HCT116 (cell line): Measurements from ENCODE around the gene SLC35F3. TPM values are rescaled to one million over a fixed set of nuclear protein-coding genes. Genes with fewer than 3 reads are reported as not detected.
A peak's percentile ranks its signal among the peaks of the same experiment; 100 is the strongest.

ENCODE experiments used
- ATAC-seq: fragments of 200-7000 bp; cut with Tn5 transposase; 2 replicates; pipeline ENCODE4 v1.9.1; 2020; ENCODE audit warnings: mild to moderate bottlenecking, moderate library complexity
- BruUV-seq: library from RNA; stranded (reverse); fragments of 400-500 nt; replicated peaks from 2 replicates; lab custom pipeline; 2021; lab: Mats Ljungman, UMichigan
- CTCF ChIA-PET: fragments of 300-600 bp; sonication (Branson Sonifier 250); formaldehyde crosslinking; loops from one replicate; lab custom pipeline; 2021; ENCODE audit warnings: antibody characterized with exemption; lab: Charles Lee
- POLR2A ChIA-PET: fragments of 300-600, 350-600 bp; sonication (Branson Sonifier 250); formaldehyde crosslinking; loops from one replicate; lab custom pipeline; 2021; ENCODE audit warnings: antibody characterized with exemption; lab: Charles Lee
- RAD21 ChIA-PET, 2 experiments: fragments of 300-600 bp; sonication (Branson Sonifier 250); formaldehyde crosslinking; loops; one replicate each; lab custom pipeline; 2023; ENCODE audit warnings: low total read pairs in 2 of 2; ENCODE audit not compliant: uncharacterized antibody in 2 of 2, unreplicated experiment in 2 of 2, low non-redundant PET in 1 of 2; lab: Charles Lee
- DNase-seq: peaks from one replicate; pipeline ENCODE4 v3.0.0-alpha.2; 2010; ENCODE audit warnings: low read depth, low spot score
- H2AFZ ChIP-seq: fragments of 200-600 bp; shearing (Covaris generic), sonication (generic); 2 replicates; pipeline ENCODE4 v1.6.1; 2017; ENCODE audit warnings: low read depth, mixed run types, mixed read lengths, antibody characterized with exemption, low read length; ENCODE audit not compliant: poor library complexity, severe bottlenecking
- H3K27ac ChIP-seq: 2 replicates; pipeline ENCODE4 v1.5.1; 2012; ENCODE audit warnings: low read depth, low read length
- H3K27me3 ChIP-seq: fragments of 200-600 bp; sonication (generic); 2 replicates; pipeline ENCODE4 v1.6.1; 2016; ENCODE audit warnings: mixed run types, low read length, mixed read lengths; ENCODE audit not compliant: insufficient read depth
- H3K36me3 ChIP-seq, 2 experiments: fragments of 200-500 bp in 1 of 2; fragments of 200-600 bp in 1 of 2; sonication (Bioruptor generic) in 1 of 2; sonication (generic) in 1 of 2; 2 replicates each; pipeline versions ENCODE4 v1.5.1 to v1.6.1; 2014 to 2016; ENCODE audit warnings: low read length in 2 of 2, inconsistent platforms in 1 of 2, mixed read lengths in 1 of 2, mixed run types in 1 of 2; ENCODE audit not compliant: insufficient read depth in 2 of 2, control insufficient read depth in 1 of 2
- H3K4me1 ChIP-seq, 2 experiments: fragments of 200-600 bp in 1 of 2; sonication (generic) in 1 of 2; 2 replicates each; pipeline versions ENCODE4 v1.5.1 to v1.6.1; 2012 to 2017; ENCODE audit warnings: low read length in 2 of 2, inconsistent platforms in 1 of 2, mild to moderate bottlenecking in 1 of 2, mixed read lengths in 1 of 2, mixed run types in 1 of 2, moderate library complexity in 1 of 2; ENCODE audit not compliant: insufficient read depth in 2 of 2, control insufficient read depth in 1 of 2
- H3K4me2 ChIP-seq: fragments of 200-600 bp; sonication (generic); 2 replicates; pipeline ENCODE4 v1.6.1; 2017; ENCODE audit warnings: mixed run types, low read length, mixed read lengths
- H3K4me3 ChIP-seq, 2 experiments: fragments of 200-600 bp in 1 of 2; sonication (generic) in 1 of 2; replicated peaks in 1 of 2; 2 replicates each; pipeline ENCODE4 v1.5.1; 2011 to 2016; ENCODE audit warnings: low read length in 2 of 2, control low read depth in 1 of 2, low read depth in 1 of 2, mild to moderate bottlenecking in 1 of 2, mixed read lengths in 1 of 2, mixed run types in 1 of 2
- H3K79me2 ChIP-seq: fragments of 200-600 bp; sonication (generic); 2 replicates; pipeline ENCODE4 v1.6.1; 2017; ENCODE audit warnings: mild to moderate bottlenecking, mixed run types, low read length, moderate library complexity, mixed read lengths; ENCODE audit not compliant: insufficient read depth
- H3K9ac ChIP-seq: fragments of 200-600 bp; sonication (generic); 2 replicates; pipeline ENCODE4 v1.6.1; 2016; ENCODE audit warnings: low read length, mixed read lengths
- H3K9me2 ChIP-seq: fragments of 200-600 bp; sonication (generic), shearing (Covaris generic); 2 replicates; pipeline ENCODE4 v1.6.1; 2017; ENCODE audit warnings: mixed run types, mild to moderate bottlenecking, moderate library complexity; ENCODE audit not compliant: insufficient read depth
- H3K9me3 ChIP-seq, 2 experiments: fragments of 200-500 bp in 1 of 2; fragments of 200-600 bp in 1 of 2; sonication (Bioruptor generic) in 1 of 2; sonication (generic) in 1 of 2; 2 replicates each; pipeline ENCODE4 v1.6.1; 2014 to 2017; ENCODE audit warnings: low read length in 2 of 2, mixed read lengths in 2 of 2, inconsistent platforms in 1 of 2, low read depth in 1 of 2, mild to moderate bottlenecking in 1 of 2, mixed run types in 1 of 2, moderate library complexity in 1 of 2; ENCODE audit not compliant: control insufficient read depth in 1 of 2, insufficient read depth in 1 of 2
- H4K20me1 ChIP-seq: fragments of 200-600 bp; sonication (generic), shearing (Covaris generic); 2 replicates; pipeline ENCODE4 v1.6.1; 2017; ENCODE audit warnings: mixed run types, mild to moderate bottlenecking, moderate library complexity; ENCODE audit not compliant: insufficient read depth
- CBX3 ChIP-seq: IDR thresholded peaks from 2 replicates; pipeline ENCODE4 v1.6.1; 2012; ENCODE audit warnings: low read depth
- CEBPB ChIP-seq: IDR thresholded peaks from 2 replicates; pipeline ENCODE4 v1.6.1; 2012; ENCODE audit warnings: low read depth
- CTCF ChIP-seq, 3 experiments: fragments of 200-600 bp in 1 of 3; sonication (generic) in 1 of 3; IDR thresholded peaks in 2 of 3; conservative IDR thresholded peaks in 1 of 3; 2 replicates each; pipeline ENCODE4 v1.5.1; 2012 to 2017; ENCODE audit warnings: low read depth in 2 of 3, low read length in 2 of 3, antibody characterized with exemption in 1 of 3, borderline replicate concordance in 1 of 3, control low read depth in 1 of 3, mild to moderate bottlenecking in 1 of 3, mixed read lengths in 1 of 3, mixed run types in 1 of 3, moderate library complexity in 1 of 3; ENCODE audit not compliant: insufficient read depth in 1 of 3
- ELF1 ChIP-seq: IDR thresholded peaks from 2 replicates; pipeline ENCODE4 v1.6.1; 2012; ENCODE audit warnings: low read depth, borderline replicate concordance
- RAD21 ChIP-seq: IDR thresholded peaks from 2 replicates; pipeline ENCODE4 v1.6.1; 2012; ENCODE audit warnings: low read depth, mild to moderate bottlenecking
- TCF7L2 ChIP-seq: IDR thresholded peaks from 2 replicates; pipeline ENCODE4 v1.7.0; 2011; ENCODE audit warnings: borderline replicate concordance, inconsistent platforms; ENCODE audit not compliant: insufficient read depth, insufficient read length; ENCODE audit errors: extremely low read depth
- ZFX ChIP-seq: fragments of 450-650 bp; IDR thresholded peaks from 2 replicates; pipeline ENCODE4 v1.6.1; 2017
- intact Hi-C: fragments of 100-400 bp; cut with micrococcal nuclease; formaldehyde crosslinking; loops from 2 replicates; pipeline ENCODE4 v1.10.0; 2022
- total RNA-seq: library from RNA; stranded (reverse); gene quantifications from one replicate; pipeline ENCODE4 v1.2.1, GENCODE V29; 2021; ENCODE audit not compliant: unreplicated experiment
- TF ChIP-seq, protein P1 (sequence below): IDR thresholded peaks from 2 replicates; pipeline ENCODE4 v1.6.1; 2011; ENCODE audit warnings: mild to moderate bottlenecking, low read length, moderate library complexity; ENCODE audit not compliant: insufficient replicate concordance; ENCODE audit errors: extremely low read depth

The SLC35F3 gene
- total RNA-seq, 1 experiment from 2014 or later, result 6.4 TPM

DNA sequence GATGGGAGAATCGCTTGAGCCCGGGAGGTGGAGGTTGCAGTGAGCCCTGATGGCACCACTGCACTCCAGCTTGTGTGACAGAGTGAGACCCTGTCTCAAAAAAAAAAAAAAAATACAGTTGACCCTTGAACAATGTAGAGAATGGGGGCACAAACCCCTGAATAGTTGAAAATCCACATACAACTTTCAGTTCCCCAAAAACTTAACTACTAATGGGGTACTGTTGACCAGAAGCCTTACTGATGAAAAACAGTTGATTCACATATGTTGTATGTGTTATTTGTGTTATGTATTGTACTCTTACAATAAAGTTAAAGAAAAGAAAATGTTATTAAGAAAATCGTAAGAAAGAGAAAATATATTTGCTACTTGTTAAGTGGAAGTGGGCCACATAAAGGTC lies 417.6 kb downstream of the SLC35F3 start:
- intact Hi-C loops, result no loop called here
- H3K27me3 ChIP-seq, result no peaks in the 10 kb centered on the region
- no peak overlapping the region for H3K9ac ChIP-seq
- no peak for ATAC-seq
- TF ChIP-seq ZFX (no peak), ELF1 (no peak)
- TF ChIP-seq, protein P1, sequence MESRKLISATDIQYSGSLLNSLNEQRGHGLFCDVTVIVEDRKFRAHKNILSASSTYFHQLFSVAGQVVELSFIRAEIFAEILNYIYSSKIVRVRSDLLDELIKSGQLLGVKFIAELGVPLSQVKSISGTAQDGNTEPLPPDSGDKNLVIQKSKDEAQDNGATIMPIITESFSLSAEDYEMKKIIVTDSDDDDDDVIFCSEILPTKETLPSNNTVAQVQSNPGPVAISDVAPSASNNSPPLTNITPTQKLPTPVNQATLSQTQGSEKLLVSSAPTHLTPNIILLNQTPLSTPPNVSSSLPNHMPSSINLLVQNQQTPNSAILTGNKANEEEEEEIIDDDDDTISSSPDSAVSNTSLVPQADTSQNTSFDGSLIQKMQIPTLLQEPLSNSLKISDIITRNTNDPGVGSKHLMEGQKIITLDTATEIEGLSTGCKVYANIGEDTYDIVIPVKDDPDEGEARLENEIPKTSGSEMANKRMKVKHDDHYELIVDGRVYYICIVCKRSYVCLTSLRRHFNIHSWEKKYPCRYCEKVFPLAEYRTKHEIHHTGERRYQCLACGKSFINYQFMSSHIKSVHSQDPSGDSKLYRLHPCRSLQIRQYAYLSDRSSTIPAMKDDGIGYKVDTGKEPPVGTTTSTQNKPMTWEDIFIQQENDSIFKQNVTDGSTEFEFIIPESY, result no peak
- no peaks in the 10 kb centered on the region for H3K9me2 ChIP-seq
- ChIA-PET RAD21 (no interaction called here), POLR2A (no interaction called here), CTCF (no interaction called here)
- H4K20me1 ChIP-seq, result no peaks in the 10 kb centered on the region
- no peak overlapping the region for H2AFZ ChIP-seq
- H3K27ac ChIP-seq, result no peak overlapping the region
- H3K4me2 ChIP-seq, result no peak overlapping the region
- no peaks in the 10 kb centered on the region for H3K9me3 ChIP-seq
- no TSS peak for BruUV-seq
- no peaks in the 10 kb centered on the region for H3K4me1 ChIP-seq
- no peaks in the 10 kb centered on the region for H3K79me2 ChIP-seq
- no peaks in the 10 kb centered on the region for H3K36me3 ChIP-seq
- DNase-seq, result no peak
- no peak overlapping the region for H3K4me3 ChIP-seq

DNA sequence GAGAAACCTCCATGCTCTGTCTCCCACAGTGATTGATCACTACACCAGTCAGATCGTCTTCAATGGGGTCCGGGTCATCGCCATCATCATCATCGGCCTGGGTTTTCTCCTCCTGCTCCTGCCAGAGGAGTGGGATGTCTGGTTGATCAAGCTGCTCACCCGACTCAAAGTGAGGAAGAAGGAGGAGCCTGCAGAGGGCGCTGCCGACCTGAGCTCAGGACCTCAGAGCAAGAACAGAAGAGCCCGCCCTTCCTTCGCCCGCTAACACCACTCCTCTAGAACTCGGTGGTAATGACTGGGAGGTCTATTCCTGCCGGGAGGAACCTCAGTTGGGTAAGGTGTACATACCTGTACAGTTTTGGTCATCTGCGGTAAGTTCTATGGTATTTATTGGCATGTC lies 418.5 kb downstream of the SLC35F3 start:
- H4K20me1 ChIP-seq, result no peaks in the 10 kb centered on the region
- H3K9ac ChIP-seq, result no peak overlapping the region
- ChIA-PET CTCF (interaction anchor here (1.5 kb wide), 1 partner anchor 13 kb away, joined by 4 read pairs; no protein-coding TSS in a partner anchor), POLR2A (no interaction called here), RAD21 (no interaction called here)
- intact Hi-C loops, result no loop called here
- no peaks in the 10 kb centered on the region for H3K27me3 ChIP-seq
- no peak overlapping the region for H3K4me2 ChIP-seq
- ATAC-seq (peak; percentile 81), DNase-seq (peak; percentile 21)
- H3K9me3 ChIP-seq, result no peaks in the 10 kb centered on the region
- H3K9me2 ChIP-seq, result no peaks in the 10 kb centered on the region
- no peak overlapping the region for H2AFZ ChIP-seq
- no peak overlapping the region for H3K4me3 ChIP-seq
- BruUV-seq, result no TSS peak
- H3K36me3 ChIP-seq, result no peaks in the 10 kb centered on the region
- H3K79me2 ChIP-seq, result no peaks in the 10 kb centered on the region
- TF ChIP-seq TCF7L2 (peak; percentile 60), CTCF (IDR thresholded peaks at IDR 0.05 in 2 of 3, conservative IDR thresholded peaks at IDR 0.05 in 1 of 3; ENCODE audit: borderline replicate concordance in 1 of 3, insufficient read depth in 1 of 3, low read depth in 2 of 3, low read length in 2 of 3) (peak in 2 of 3 experiments; percentile 61 to 71; a peak in 5 of 6 replicates), CBX3 (no peak), RAD21 (peak; percentile 58), CEBPB (no peak)
- H3K27ac ChIP-seq, result no peak overlapping the region
- H3K4me1 ChIP-seq, result no peaks in the 10 kb centered on the region
